ENCODE data around the gene THAP4.

DNA sequence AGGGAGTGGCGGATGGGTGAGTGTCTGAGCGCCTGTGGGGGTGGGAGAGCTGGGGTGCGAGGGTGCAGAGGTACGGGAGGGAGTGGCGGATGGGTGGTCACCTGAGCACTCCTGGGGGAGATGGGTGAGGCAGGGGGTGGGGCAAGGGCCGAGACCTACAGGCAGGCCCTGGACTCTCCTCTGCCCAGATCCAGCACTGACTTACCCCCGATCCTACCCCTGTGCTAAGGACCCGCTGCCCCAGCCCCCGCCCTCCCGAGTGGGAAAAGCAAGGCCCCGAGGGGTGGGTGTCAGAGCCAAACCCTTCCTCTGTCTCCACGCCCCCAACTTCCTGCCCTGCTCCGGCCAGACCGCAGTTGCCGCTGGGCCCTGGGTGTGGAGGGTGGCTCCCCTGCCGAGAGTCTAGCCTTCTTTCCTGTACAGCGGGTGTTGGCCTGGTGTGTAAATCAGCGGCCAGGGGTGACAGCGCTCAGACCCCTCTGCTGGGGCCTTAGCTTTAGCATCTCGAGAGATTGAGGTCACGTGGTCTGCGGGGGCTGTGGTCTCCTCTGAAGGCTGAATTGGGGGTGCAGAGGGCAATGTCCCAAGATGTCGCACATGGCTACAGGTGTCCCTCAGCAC lies 65.9 kb downstream of the THAP4 start:
- TF ChIP-seq, protein P1, sequence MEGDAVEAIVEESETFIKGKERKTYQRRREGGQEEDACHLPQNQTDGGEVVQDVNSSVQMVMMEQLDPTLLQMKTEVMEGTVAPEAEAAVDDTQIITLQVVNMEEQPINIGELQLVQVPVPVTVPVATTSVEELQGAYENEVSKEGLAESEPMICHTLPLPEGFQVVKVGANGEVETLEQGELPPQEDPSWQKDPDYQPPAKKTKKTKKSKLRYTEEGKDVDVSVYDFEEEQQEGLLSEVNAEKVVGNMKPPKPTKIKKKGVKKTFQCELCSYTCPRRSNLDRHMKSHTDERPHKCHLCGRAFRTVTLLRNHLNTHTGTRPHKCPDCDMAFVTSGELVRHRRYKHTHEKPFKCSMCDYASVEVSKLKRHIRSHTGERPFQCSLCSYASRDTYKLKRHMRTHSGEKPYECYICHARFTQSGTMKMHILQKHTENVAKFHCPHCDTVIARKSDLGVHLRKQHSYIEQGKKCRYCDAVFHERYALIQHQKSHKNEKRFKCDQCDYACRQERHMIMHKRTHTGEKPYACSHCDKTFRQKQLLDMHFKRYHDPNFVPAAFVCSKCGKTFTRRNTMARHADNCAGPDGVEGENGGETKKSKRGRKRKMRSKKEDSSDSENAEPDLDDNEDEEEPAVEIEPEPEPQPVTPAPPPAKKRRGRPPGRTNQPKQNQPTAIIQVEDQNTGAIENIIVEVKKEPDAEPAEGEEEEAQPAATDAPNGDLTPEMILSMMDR (IDR thresholded peaks at IDR 0.05) = no peak
- TF ChIP-seq, protein P2, sequence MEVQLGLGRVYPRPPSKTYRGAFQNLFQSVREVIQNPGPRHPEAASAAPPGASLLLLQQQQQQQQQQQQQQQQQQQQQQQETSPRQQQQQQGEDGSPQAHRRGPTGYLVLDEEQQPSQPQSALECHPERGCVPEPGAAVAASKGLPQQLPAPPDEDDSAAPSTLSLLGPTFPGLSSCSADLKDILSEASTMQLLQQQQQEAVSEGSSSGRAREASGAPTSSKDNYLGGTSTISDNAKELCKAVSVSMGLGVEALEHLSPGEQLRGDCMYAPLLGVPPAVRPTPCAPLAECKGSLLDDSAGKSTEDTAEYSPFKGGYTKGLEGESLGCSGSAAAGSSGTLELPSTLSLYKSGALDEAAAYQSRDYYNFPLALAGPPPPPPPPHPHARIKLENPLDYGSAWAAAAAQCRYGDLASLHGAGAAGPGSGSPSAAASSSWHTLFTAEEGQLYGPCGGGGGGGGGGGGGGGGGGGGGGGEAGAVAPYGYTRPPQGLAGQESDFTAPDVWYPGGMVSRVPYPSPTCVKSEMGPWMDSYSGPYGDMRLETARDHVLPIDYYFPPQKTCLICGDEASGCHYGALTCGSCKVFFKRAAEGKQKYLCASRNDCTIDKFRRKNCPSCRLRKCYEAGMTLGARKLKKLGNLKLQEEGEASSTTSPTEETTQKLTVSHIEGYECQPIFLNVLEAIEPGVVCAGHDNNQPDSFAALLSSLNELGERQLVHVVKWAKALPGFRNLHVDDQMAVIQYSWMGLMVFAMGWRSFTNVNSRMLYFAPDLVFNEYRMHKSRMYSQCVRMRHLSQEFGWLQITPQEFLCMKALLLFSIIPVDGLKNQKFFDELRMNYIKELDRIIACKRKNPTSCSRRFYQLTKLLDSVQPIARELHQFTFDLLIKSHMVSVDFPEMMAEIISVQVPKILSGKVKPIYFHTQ (CRISPR knock-in tag; IDR thresholded peaks at IDR 0.05) = no peak
- TF ChIP-seq, protein P3, sequence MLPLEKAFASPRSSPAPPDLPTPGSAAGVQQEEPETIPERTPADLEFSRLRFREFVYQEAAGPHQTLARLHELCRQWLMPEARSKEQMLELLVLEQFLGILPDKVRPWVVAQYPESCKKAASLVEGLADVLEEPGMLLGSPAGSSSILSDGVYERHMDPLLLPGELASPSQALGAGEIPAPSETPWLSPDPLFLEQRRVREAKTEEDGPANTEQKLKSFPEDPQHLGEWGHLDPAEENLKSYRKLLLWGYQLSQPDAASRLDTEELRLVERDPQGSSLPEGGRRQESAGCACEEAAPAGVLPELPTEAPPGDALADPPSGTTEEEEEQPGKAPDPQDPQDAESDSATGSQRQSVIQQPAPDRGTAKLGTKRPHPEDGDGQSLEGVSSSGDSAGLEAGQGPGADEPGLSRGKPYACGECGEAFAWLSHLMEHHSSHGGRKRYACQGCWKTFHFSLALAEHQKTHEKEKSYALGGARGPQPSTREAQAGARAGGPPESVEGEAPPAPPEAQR (CRISPR knock-in tag; IDR thresholded peaks at IDR 0.05) = no peak
- TF ChIP-seq, protein P4, sequence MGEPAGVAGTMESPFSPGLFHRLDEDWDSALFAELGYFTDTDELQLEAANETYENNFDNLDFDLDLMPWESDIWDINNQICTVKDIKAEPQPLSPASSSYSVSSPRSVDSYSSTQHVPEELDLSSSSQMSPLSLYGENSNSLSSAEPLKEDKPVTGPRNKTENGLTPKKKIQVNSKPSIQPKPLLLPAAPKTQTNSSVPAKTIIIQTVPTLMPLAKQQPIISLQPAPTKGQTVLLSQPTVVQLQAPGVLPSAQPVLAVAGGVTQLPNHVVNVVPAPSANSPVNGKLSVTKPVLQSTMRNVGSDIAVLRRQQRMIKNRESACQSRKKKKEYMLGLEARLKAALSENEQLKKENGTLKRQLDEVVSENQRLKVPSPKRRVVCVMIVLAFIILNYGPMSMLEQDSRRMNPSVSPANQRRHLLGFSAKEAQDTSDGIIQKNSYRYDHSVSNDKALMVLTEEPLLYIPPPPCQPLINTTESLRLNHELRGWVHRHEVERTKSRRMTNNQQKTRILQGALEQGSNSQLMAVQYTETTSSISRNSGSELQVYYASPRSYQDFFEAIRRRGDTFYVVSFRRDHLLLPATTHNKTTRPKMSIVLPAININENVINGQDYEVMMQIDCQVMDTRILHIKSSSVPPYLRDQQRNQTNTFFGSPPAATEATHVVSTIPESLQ (CRISPR knock-in tag; IDR thresholded peaks at IDR 0.05) = no peak
- TF ChIP-seq GRHL2 (CRISPR knock-in tag; IDR thresholded peaks at IDR 0.05; ENCODE audit: insufficient replicate concordance, severe bottlenecking) (no peak), ZNF138 (CRISPR knock-in tag; conservative IDR thresholded peaks at IDR 0.05) (no peak), SP1 (CRISPR knock-in tag; conservative IDR thresholded peaks at IDR 0.05) (no peak), TP53 (CRISPR knock-in tag; IDR thresholded peaks at IDR 0.05) (no peak), ATF1 (CRISPR knock-in tag; IDR thresholded peaks at IDR 0.05) (no peak), RORB (CRISPR knock-in tag; IDR thresholded peaks at IDR 0.05) (no peak)
- TF ChIP-seq, protein P5, sequence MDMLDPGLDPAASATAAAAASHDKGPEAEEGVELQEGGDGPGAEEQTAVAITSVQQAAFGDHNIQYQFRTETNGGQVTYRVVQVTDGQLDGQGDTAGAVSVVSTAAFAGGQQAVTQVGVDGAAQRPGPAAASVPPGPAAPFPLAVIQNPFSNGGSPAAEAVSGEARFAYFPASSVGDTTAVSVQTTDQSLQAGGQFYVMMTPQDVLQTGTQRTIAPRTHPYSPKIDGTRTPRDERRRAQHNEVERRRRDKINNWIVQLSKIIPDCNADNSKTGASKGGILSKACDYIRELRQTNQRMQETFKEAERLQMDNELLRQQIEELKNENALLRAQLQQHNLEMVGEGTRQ (CRISPR knock-in tag; IDR thresholded peaks at IDR 0.05) = no peak
- TF ChIP-seq, protein P6, sequence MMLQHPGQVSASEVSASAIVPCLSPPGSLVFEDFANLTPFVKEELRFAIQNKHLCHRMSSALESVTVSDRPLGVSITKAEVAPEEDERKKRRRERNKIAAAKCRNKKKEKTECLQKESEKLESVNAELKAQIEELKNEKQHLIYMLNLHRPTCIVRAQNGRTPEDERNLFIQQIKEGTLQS (CRISPR knock-in tag; conservative IDR thresholded peaks at IDR 0.05) = no peak
- TF ChIP-seq, protein P7, sequence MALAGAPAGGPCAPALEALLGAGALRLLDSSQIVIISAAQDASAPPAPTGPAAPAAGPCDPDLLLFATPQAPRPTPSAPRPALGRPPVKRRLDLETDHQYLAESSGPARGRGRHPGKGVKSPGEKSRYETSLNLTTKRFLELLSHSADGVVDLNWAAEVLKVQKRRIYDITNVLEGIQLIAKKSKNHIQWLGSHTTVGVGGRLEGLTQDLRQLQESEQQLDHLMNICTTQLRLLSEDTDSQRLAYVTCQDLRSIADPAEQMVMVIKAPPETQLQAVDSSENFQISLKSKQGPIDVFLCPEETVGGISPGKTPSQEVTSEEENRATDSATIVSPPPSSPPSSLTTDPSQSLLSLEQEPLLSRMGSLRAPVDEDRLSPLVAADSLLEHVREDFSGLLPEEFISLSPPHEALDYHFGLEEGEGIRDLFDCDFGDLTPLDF (CRISPR knock-in tag; IDR thresholded peaks at IDR 0.05) = no peak
- TF ChIP-seq, protein P8, sequence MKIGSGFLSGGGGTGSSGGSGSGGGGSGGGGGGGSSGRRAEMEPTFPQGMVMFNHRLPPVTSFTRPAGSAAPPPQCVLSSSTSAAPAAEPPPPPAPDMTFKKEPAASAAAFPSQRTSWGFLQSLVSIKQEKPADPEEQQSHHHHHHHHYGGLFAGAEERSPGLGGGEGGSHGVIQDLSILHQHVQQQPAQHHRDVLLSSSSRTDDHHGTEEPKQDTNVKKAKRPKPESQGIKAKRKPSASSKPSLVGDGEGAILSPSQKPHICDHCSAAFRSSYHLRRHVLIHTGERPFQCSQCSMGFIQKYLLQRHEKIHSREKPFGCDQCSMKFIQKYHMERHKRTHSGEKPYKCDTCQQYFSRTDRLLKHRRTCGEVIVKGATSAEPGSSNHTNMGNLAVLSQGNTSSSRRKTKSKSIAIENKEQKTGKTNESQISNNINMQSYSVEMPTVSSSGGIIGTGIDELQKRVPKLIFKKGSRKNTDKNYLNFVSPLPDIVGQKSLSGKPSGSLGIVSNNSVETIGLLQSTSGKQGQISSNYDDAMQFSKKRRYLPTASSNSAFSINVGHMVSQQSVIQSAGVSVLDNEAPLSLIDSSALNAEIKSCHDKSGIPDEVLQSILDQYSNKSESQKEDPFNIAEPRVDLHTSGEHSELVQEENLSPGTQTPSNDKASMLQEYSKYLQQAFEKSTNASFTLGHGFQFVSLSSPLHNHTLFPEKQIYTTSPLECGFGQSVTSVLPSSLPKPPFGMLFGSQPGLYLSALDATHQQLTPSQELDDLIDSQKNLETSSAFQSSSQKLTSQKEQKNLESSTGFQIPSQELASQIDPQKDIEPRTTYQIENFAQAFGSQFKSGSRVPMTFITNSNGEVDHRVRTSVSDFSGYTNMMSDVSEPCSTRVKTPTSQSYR (CRISPR knock-in tag; IDR thresholded peaks at IDR 0.05) = no peak

All from WTC11 (cell line).